ENCODE data around the gene ADAM15. TPM values are rescaled to one million over a fixed set of nuclear protein-coding genes. Genes with fewer than 3 reads are reported as not detected.

ADAM15 gene
- total RNA-seq, 2 experiments from 2014 or later: 31.6 to 32.5 TPM

DNA sequence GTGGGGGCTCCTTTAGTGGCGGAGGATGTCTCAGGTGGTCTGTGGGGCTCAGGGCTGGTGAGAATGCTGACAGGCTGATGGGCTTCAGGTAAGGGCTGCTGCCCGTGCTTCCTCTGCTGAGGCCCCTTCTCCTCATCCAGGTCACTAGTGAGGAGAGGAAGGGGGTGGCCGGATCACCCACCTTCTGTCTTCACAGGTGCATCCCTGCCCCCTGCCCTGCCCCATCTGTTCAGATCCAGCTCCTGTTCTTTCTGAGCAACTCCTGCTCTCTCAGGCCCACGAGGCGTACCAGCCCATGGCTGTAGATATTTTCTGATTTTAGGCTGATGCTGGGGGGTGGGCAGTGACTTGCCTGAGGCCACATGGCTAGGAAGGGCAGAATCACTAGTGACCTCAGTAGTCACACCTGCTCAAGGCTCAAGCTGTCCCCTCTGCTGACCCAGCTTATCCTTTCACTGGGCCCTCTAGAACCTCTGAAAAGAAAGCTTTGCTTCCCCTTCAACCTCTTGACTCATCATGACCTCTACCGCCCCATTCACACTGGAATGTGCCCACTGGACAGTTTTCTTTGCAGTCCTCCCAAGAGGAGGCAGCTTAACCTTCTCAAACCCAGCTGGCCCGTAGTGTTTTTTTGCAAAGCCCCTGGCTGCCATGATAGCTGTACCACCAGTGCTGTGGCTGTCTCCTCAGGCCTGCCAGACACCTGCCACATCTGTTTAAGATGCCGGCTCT is 32.3 kb upstream of the ADAM15 start:
- Mint-ChIP-seq H3K9me3 (no peaks in the 10 kb centered on the region), H3K4me3 (no peak overlapping the region), H3K27ac (no peak overlapping the region), H3K27me3 (peaks cover 6% of the 10 kb centered on the region), H3K36me3 (peaks cover 4% of the 10 kb centered on the region), H3K4me1 (peaks cover 23% of the 10 kb centered on the region)
- DNase-seq: no peak

DNA sequence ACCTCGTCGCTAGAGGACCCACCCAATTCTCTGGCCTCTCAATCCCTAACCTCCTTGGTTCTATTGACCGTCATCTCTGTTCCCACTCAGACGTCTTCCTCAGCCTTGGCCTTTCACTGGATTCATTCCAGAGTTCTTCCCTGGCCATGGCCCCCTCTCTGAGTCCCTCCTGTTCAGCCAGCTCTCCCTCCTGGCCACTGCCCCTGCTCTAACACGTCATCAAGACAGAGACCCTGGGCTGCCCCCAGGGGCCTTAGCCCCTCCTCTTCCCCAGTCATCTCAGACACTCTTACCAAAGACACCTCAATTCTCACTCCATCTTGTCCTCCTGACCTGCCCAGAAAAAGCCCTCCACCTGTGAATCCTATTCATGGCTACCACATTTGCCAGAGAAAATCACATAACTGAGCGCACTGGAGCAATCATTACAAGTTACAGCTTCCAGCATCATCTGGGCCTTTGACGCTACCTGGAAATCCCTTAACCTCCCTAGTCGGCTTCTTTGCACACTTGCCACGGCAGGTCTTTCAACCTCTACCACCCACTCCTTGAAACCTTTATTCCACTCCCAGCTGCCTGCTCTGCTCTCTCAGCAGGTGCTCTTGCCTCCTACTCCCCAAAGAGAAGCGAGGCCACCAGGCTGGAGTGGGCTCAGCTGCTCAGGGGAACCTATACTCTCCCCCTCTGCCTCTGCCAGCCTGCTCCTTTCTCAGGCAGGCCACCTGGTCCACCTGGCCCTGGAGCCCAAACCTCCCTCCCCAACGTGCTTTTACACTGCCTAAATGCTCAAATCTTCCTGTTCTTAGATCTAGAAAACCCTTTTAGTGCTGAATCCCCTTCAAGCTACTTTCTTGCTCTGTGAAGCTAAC is 31.5 kb upstream of the ADAM15 start:
- Mint-ChIP-seq H3K27ac (no peak overlapping the region), H3K9me3 (no peaks in the 10 kb centered on the region), H3K4me1 (peaks cover 17% of the 10 kb centered on the region), H3K36me3 (peaks cover 4% of the 10 kb centered on the region), H3K27me3 (peaks cover 6% of the 10 kb centered on the region), H3K4me3 (no peak overlapping the region)
- no peak for DNase-seq

DNA sequence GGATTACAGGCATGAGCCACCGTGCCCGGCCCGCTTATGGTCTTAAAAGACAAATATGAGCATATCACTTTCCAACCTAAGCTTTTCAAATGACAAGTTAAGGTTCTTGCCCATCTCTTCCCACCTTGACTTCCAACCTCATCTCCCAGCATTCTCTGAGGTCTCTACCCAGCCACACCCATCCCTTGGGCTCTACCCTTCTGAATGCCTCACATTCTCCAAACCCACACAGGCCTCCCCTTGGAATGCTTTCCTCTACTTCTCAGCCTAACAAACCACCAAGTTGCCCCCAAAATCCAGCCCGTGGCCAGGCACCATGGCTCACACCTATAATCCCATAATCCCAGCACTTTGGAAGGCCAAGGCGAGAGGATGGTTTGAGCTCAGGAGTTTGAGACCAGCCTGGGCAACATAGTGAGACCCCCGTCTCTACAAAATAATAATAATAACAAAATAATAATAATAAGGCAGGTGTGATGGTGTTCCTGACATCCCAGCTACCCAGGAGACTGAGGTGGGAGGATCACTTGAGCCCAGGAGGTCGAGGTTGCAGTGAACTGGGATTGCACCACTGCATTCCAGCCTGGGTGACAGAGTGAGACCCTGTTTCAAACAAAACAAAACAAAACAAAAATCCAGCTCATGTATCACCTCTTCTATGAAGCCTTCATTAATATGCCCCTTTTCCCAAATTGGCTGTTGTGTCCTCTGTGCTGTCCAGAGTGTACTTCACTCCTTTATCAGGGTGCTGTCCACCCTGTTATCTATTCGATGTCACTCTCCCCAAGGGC is 28.8 kb upstream of the ADAM15 start:
- Mint-ChIP-seq H3K27me3 (no peaks in the 10 kb centered on the region), H3K9me3 (no peaks in the 10 kb centered on the region), H3K27ac (no peak overlapping the region), H3K4me3 (no peak overlapping the region), H3K36me3 (no peaks in the 10 kb centered on the region), H3K4me1 (peaks cover 3% of the 10 kb centered on the region)
- no peak for DNase-seq

DNA sequence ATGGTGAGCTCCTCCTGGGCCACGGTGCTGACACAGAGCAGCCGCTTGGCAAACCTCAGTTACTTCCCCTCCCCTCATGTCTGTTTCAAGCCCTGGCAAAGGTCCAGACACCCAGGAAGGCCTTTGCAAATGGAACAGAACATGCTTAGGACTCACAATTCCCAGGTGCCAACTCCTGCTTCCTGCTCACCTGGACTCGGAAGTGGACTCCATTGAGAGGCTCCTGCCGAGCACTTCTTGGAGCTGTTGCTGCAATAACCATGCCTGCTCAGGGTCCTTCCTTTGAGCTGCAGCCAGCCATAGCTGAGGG is 28.2 kb upstream of the ADAM15 start:
- Mint-ChIP-seq H3K4me3 (no peak overlapping the region), H3K27me3 (no peaks in the 10 kb centered on the region), H3K4me1 (peaks cover 2% of the 10 kb centered on the region), H3K27ac (no peak overlapping the region), H3K36me3 (no peaks in the 10 kb centered on the region), H3K9me3 (no peaks in the 10 kb centered on the region)
- DNase-seq: no peak

DNA sequence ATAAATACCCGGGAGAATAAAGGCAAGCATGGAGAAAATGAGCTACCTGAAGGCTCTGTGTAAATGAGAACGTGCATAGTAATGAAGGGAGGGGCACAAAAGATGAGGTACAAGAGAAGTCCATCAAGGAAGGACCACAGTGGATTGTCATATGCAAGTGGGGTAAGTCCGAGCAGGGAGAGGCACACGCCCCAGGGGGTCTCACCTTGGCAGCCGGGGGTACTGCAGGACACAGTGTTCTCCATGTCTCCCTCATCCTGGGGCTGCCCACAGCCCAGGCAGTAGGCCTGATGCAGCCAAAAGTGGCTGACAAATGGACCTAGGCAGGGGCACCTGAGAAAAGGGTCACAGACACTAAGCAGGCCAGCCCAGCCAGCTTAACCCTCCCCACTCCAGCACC is 27.5 kb upstream of the ADAM15 start:
- Mint-ChIP-seq H3K4me3 (no peak overlapping the region), H3K27me3 (no peaks in the 10 kb centered on the region), H3K9me3 (no peaks in the 10 kb centered on the region), H3K4me1 (no peaks in the 10 kb centered on the region), H3K27ac (no peak overlapping the region), H3K36me3 (no peaks in the 10 kb centered on the region)
- no peak for DNase-seq

DNA sequence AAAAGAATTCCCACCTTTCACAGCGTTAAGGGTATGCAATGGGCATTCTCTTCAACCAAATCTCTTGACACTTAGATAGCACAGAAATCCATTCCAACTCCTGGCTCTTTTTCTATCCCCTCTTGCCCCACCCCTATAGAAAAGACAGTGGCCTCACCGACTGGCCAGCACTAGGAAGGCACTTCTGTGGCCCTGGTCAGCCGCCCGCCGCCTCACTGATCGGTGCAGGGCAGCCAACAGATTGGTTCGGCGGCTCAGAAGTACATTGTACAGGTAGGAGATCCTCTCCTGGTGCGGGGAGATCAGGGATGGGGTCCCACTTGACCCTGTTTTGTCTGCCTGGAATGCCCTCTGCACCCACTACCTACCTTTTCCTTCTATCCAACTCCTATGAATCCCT is 26.8 kb upstream of the ADAM15 start:
- Mint-ChIP-seq H3K4me1 (no peaks in the 10 kb centered on the region), H3K4me3 (no peak overlapping the region), H3K9me3 (no peaks in the 10 kb centered on the region), H3K36me3 (no peaks in the 10 kb centered on the region), H3K27me3 (no peaks in the 10 kb centered on the region), H3K27ac (no peak overlapping the region)
- no peak for DNase-seq

DNA sequence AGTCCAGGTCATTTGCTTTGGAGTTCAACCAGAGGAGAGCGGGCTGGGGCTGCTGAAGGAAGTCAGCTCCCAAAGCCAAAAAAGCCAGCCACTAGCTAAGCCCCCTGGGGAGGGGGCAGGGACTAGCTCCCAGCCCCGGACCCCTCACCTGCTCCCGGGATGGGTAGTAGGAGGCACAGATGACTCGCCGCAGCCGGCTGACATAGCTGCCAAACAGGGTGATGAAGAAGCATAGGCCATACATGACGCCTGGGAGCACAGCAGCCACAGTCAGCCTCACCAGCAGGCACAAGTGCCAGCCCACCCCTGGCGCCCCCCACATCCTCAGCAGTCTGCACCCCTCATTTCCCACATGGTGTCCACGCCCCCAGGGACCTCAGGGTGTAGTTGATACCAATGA is 25.0 kb upstream of the ADAM15 start:
- Mint-ChIP-seq H3K36me3 (no peaks in the 10 kb centered on the region), H3K4me3 (no peak overlapping the region), H3K9me3 (no peaks in the 10 kb centered on the region), H3K4me1 (no peaks in the 10 kb centered on the region), H3K27ac (no peak overlapping the region), H3K27me3 (no peaks in the 10 kb centered on the region)
- DNase-seq: no peak

DNA sequence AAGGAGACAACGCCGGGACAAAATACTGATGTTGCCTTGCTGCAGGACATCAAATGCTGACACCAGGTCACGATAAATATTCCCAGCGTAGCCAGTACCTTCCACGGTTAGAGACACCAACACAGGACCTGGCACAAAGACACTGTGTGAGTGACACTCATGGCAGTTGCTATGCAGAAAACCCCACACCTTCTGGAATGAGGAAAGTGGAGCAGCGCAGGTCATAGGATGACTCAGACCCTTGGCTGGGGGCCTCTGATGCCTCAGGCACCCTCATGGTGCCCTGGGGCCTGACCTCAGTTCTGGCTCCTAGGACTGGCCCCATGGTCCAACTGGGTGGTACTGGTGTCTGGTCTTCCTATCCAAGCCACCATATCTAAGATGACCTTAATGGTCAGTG is 24.5 kb upstream of the ADAM15 start:
- no peaks in the 10 kb centered on the region for H3K36me3 Mint-ChIP-seq
- H3K9me3 Mint-ChIP-seq: no peaks in the 10 kb centered on the region
- no peak overlapping the region for H3K4me3 Mint-ChIP-seq
- DNase-seq: no peak
- H3K27ac Mint-ChIP-seq: no peak overlapping the region
- no peaks in the 10 kb centered on the region for H3K27me3 Mint-ChIP-seq
- no peaks in the 10 kb centered on the region for H3K4me1 Mint-ChIP-seq

DNA sequence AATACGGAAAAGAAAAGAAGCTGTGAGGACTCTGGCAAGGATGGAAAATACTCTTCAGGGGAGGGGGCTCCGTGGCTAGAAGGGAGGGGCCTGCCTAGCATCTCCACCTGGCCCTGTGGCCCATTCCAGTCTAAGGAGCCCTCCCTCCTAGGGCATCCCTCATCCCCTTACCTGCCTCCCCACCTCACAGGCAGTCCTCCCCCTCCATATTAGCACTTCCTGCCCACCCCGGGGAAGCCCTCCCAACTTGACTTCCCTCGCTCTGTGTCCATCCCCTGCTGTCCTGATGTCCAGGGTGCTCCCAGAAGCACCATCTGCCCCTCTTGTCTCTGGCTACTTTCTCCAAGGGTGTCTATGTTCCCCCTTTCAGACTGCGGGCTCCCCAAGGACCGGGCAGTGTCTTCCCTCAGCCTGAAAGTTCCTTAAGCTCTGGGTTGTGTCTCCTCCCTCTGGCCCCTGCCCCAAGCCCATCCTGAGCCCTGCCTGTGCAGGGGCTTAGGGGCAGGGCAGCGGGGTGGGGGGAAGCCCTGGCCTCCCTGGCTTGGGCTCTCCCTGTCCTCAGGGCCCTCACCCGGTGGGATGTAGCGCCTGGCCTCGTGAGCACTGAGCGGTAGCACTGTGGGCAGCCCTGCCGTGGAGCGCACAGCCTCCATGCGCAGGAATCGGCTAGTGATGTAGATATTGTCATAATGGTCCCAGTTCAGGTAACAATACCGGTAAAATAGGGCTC is 21.4 kb upstream of the ADAM15 start:
- no peaks in the 10 kb centered on the region for H3K36me3 Mint-ChIP-seq
- H3K27me3 Mint-ChIP-seq: no peaks in the 10 kb centered on the region
- no peak for DNase-seq
- H3K27ac Mint-ChIP-seq: no peak overlapping the region
- H3K9me3 Mint-ChIP-seq: no peaks in the 10 kb centered on the region
- H3K4me1 Mint-ChIP-seq: no peaks in the 10 kb centered on the region
- H3K4me3 Mint-ChIP-seq: no peak overlapping the region

DNA sequence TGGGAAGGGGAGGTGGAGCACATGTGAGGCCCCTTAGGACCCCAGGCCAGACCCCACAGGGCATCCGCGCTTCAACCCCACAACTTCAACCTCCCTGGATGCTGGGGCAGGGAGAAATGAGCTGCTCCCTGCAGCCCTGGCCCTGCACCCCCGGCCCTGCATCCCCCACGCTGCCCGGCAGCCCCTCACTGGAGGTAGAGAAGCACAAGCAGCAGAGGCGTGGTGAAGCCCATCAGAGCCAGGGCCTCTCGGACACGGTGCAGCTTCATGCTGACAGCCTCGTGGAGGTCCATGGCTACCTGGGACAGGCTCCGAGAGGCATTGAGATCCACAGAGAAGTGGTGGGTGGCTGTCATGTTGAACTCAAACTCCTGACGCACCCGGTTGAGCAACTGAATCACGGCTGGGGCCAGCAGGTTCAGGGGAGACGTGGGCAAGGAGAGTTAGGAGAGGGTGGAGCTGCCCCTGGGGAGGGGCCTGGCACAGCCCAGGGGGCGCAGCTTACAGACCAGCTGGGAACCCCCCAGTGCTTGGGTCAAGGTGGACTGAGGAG is 20.8 kb upstream of the ADAM15 start:
- Mint-ChIP-seq H3K27me3 (no peaks in the 10 kb centered on the region), H3K27ac (no peak overlapping the region), H3K36me3 (no peaks in the 10 kb centered on the region), H3K9me3 (no peaks in the 10 kb centered on the region), H3K4me1 (no peaks in the 10 kb centered on the region), H3K4me3 (no peak overlapping the region)
- no peak for DNase-seq

DNA sequence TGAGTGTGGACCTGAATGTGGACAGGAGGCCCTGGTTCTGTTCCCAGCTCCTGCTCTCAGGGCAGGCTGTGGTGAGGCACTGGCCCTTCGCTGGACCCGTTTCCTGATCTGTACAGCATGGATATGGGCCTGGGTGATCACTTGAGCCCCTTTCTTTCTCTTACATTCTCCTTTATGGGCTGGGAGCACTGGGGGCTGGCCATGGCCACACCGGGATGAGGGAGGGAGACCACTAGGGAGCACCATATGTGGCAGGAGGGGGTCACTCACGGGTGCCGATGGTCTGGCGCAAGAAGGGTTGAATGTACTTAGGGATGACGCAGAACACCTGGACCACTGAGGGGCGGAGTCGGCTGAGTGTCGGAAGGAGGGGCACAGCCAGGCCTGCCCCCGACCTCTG is 20.2 kb upstream of the ADAM15 start:
- no peak overlapping the region for H3K27ac Mint-ChIP-seq
- H3K27me3 Mint-ChIP-seq: no peaks in the 10 kb centered on the region
- no peak for DNase-seq
- H3K4me3 Mint-ChIP-seq: no peak overlapping the region
- H3K4me1 Mint-ChIP-seq: no peaks in the 10 kb centered on the region
- H3K9me3 Mint-ChIP-seq: no peaks in the 10 kb centered on the region
- H3K36me3 Mint-ChIP-seq: no peaks in the 10 kb centered on the region

DNA sequence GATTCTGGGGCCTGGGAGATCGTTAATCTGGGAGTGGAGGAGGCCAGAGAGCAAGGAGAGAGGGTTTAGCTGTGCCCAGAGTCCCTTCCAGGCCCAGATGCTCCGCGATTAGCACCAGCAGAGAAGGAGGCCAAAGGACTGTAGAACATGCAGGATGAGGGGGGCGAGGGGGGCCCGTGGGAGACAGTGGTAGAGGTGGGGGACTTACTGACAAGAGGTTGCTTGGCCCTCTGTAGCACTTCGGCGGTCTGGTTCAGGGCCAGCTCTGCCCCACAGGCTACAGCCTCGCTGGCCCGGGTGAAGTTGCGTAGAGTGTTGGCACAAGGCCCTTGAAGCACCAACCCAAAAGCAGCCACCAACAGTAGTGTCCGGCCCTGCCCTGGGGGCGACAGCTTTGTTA is 18.2 kb upstream of the ADAM15 start:
- H3K36me3 Mint-ChIP-seq: no peaks in the 10 kb centered on the region
- no peaks in the 10 kb centered on the region for H3K27me3 Mint-ChIP-seq
- no peaks in the 10 kb centered on the region for H3K4me1 Mint-ChIP-seq
- no peak overlapping the region for H3K27ac Mint-ChIP-seq
- H3K9me3 Mint-ChIP-seq: no peaks in the 10 kb centered on the region
- no peak overlapping the region for H3K4me3 Mint-ChIP-seq
- no peak for DNase-seq

DNA sequence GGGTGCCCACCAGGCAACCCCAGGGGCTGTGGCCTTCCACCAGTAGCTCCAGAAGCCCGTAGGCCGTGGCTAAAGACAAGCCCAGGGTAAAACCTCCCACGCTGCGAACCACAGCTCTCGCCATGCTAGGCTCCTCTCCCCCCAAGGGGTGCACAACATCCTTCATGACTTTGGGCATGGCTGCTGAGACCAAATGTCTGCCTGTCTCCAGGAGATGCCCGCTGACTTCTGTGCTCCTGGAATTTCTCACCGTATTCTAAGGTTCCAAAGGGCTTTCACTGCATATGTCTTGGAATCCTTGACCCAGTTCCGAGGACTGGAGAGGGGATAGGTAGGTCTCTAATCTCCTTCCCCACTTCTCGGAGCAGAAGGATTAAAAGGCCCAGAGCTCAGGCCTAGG is 17.6 kb upstream of the ADAM15 start, which contains the start of the genes DCST1 and DCST2:
TSS of gene DCST1 (plus strand) at position 301 of the 400 bp plus-strand sequence. CDS start 213 bp downstream, outside the sequence.
TSS of gene DCST2 (minus strand) at position 258 of the 400 bp plus-strand sequence. CDS start at position 178, 80 bp downstream.
- no peak for DNase-seq
- no peaks in the 10 kb centered on the region for H3K4me1 Mint-ChIP-seq
- H3K9me3 Mint-ChIP-seq: no peaks in the 10 kb centered on the region
- H3K4me3 Mint-ChIP-seq: no peak within 1 kb of the TSS
- peaks cover under 1% of the 10 kb centered on the region for H3K27me3 Mint-ChIP-seq
- H3K27ac Mint-ChIP-seq: no peak within 1 kb of the TSS
- no peaks in the 10 kb centered on the region for H3K36me3 Mint-ChIP-seq

DNA sequence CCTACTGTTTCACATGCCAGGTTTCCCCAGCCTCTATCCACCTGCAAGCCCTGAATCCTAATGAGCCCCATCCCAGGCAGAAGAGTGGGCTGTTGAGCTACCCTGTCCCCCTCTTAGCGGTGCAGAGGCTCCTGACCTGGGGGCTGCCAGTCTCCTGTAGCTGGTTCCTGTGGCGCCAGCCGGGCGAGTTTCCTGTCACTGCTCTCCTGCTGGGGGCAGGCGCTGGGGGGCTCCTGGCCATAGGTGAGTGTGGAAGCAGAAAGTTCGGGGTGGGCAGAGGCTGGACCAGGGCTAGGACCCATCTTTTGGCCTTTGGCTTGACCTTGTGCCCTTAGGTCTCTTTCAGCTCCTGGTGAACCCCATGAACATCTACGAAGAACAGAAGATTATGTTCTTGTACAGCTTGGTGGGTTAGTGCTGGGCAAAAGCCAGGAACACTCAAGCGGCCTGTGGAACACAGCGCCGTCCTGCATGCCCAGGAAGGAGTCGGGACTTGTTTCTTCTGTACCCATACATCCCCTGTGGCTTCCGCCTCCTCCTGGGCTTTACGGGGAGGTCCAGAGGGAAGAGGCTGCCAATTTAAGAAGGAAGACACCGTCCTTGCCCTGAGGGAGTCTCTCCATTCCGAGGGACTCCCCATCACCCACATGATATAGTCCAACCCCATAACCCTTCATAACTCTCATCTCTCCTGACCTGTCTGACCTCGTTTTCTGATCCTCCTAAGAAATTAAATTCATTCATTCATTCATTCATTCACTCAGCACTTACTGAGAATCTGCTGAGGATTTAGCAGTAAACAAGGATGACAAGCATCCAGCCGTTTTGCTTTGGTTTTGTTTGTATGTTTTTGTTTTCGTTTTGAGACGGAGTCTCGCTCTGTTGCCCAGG is 16.6 kb upstream of the ADAM15 start:
- Mint-ChIP-seq H3K27me3 (peaks cover 3% of the 10 kb centered on the region), H3K9me3 (no peaks in the 10 kb centered on the region), H3K4me1 (no peaks in the 10 kb centered on the region), H3K4me3 (no peak overlapping the region), H3K36me3 (no peaks in the 10 kb centered on the region), H3K27ac (no peak overlapping the region)
- no peak for DNase-seq
